Mesenchymal stem cell (in vitro differentiated cells and primary cell): Measurements from ENCODE around the gene POLR3A.

Source experiments
- DNase-seq: peaks from one replicate; pipeline ENCODE4 v3.0.0-alpha.2; 2013
- H2AFZ ChIP-seq: one replicate; pipeline ENCODE4 v1.6.1; 2013; ENCODE audit warnings: low read depth, mild to moderate bottlenecking, control low read depth, inconsistent platforms, low read length, moderate library complexity
- H2AK5ac ChIP-seq: 2 replicates; pipeline ENCODE4 v1.6.1; 2013; ENCODE audit warnings: low read length, moderate library complexity, mild to moderate bottlenecking, inconsistent platforms; ENCODE audit not compliant: severe bottlenecking
- H2BK120ac ChIP-seq: one replicate; pipeline ENCODE4 v1.6.1; 2013; ENCODE audit warnings: low read depth, mild to moderate bottlenecking, inconsistent platforms, low read length, moderate library complexity
- H2BK12ac ChIP-seq, 2 experiments: one replicate each; pipeline ENCODE4 v1.6.1; 2013; ENCODE audit warnings: inconsistent platforms in 2 of 2, low read length in 2 of 2, mild to moderate bottlenecking in 2 of 2, moderate library complexity in 2 of 2, control low read depth in 1 of 2
- H2BK15ac ChIP-seq: one replicate; pipeline ENCODE4 v1.6.1; 2013; ENCODE audit warnings: mild to moderate bottlenecking, low read depth, inconsistent platforms; ENCODE audit not compliant: poor library complexity, severe bottlenecking
- H2BK5ac ChIP-seq: 2 replicates; pipeline ENCODE4 v1.6.1; 2013; ENCODE audit warnings: low read depth, mild to moderate bottlenecking, low read length, control low read depth, inconsistent platforms; ENCODE audit not compliant: poor library complexity, severe bottlenecking
- H3K14ac ChIP-seq, 2 experiments: one replicate each; pipeline ENCODE4 v1.6.1; 2013; ENCODE audit warnings: inconsistent platforms in 2 of 2, low read length in 2 of 2, control low read depth in 1 of 2, mild to moderate bottlenecking in 1 of 2, moderate library complexity in 1 of 2
- H3K18ac ChIP-seq, 2 experiments: one replicate each; pipeline ENCODE4 v1.6.1; 2013; ENCODE audit warnings: inconsistent platforms in 2 of 2, low read length in 2 of 2, control low read depth in 1 of 2, low read depth in 1 of 2, mild to moderate bottlenecking in 1 of 2
- H3K23ac ChIP-seq, 2 experiments: one replicate each; pipeline ENCODE4 v1.6.1; 2013; ENCODE audit warnings: inconsistent platforms in 2 of 2, low read length in 2 of 2, mild to moderate bottlenecking in 2 of 2, moderate library complexity in 2 of 2, control low read depth in 1 of 2
- H3K27ac ChIP-seq: 2 replicates; pipeline ENCODE4 v1.5.1; 2013; ENCODE audit warnings: mild to moderate bottlenecking, moderate library complexity, low read length, control low read depth, inconsistent platforms; ENCODE audit not compliant: poor library complexity, severe bottlenecking
- H3K27me3 ChIP-seq, 2 experiments: 2 replicates each; pipeline versions ENCODE4 v1.6.1 to v1.7.0; 2013; ENCODE audit warnings: low read length in 2 of 2, mild to moderate bottlenecking in 2 of 2, moderate library complexity in 2 of 2, control low read depth in 1 of 2, inconsistent platforms in 1 of 2; ENCODE audit not compliant: control insufficient read depth in 1 of 2, insufficient read depth in 1 of 2
- H3K36me3 ChIP-seq, 2 experiments: 2 replicates each; pipeline versions ENCODE4 v1.6.1 to v1.7.0; 2013; ENCODE audit warnings: low read length in 2 of 2, control low read depth in 1 of 2, inconsistent platforms in 1 of 2, low read depth in 1 of 2, mild to moderate bottlenecking in 1 of 2; ENCODE audit not compliant: insufficient read depth in 2 of 2, control insufficient read depth in 1 of 2
- H3K4ac ChIP-seq, 2 experiments: one replicate each; pipeline ENCODE4 v1.6.1; 2013; ENCODE audit warnings: inconsistent platforms in 2 of 2, low read length in 2 of 2, mild to moderate bottlenecking in 2 of 2, moderate library complexity in 2 of 2, control low read depth in 1 of 2, low read depth in 1 of 2
- H3K4me1 ChIP-seq: 2 replicates; pipeline ENCODE4 v1.6.1; 2013; ENCODE audit warnings: low read depth, low read length, control low read depth; ENCODE audit not compliant: control insufficient read depth, insufficient read depth
- H3K4me2 ChIP-seq: 2 replicates; pipeline ENCODE4 v1.6.1; 2013; ENCODE audit warnings: low read length, mild to moderate bottlenecking, inconsistent platforms; ENCODE audit not compliant: poor library complexity, severe bottlenecking
- H3K4me3 ChIP-seq, 2 experiments: 2 replicates each; pipeline versions ENCODE4 v1.5.1 to v1.7.0; 2013; ENCODE audit warnings: low read length in 2 of 2, mild to moderate bottlenecking in 2 of 2, control low read depth in 1 of 2, low read depth in 1 of 2; ENCODE audit not compliant: insufficient read depth in 1 of 2
- H3K79me1 ChIP-seq: replicated peaks from 2 replicates; pipeline ENCODE4 v1.6.1; 2013; ENCODE audit warnings: mild to moderate bottlenecking, control low read depth, low read length, inconsistent platforms; ENCODE audit not compliant: poor library complexity, severe bottlenecking
- H3K9ac ChIP-seq: 2 replicates; pipeline ENCODE4 v1.7.0; 2013; ENCODE audit warnings: mild to moderate bottlenecking, low read length, moderate library complexity
- H3K9me3 ChIP-seq: 2 replicates; pipeline ENCODE4 v1.7.0; 2013; ENCODE audit warnings: mild to moderate bottlenecking, low read length; ENCODE audit not compliant: control insufficient read depth
- H4K8ac ChIP-seq: one replicate; pipeline ENCODE4 v1.6.1; 2013; ENCODE audit warnings: inconsistent platforms, mild to moderate bottlenecking, low read length, moderate library complexity
- H4K91ac ChIP-seq: one replicate; pipeline ENCODE4 v1.6.1; 2013; ENCODE audit warnings: mild to moderate bottlenecking, low read length, inconsistent platforms
- WGBS: methylation state at CpG from one replicate; pipeline ENCODE4 v1.1.7; 2013; ENCODE audit warnings: mixed read lengths; 5-methylcytosine and 5-hydroxymethylcytosine counted together

POLR3A gene

DNA sequence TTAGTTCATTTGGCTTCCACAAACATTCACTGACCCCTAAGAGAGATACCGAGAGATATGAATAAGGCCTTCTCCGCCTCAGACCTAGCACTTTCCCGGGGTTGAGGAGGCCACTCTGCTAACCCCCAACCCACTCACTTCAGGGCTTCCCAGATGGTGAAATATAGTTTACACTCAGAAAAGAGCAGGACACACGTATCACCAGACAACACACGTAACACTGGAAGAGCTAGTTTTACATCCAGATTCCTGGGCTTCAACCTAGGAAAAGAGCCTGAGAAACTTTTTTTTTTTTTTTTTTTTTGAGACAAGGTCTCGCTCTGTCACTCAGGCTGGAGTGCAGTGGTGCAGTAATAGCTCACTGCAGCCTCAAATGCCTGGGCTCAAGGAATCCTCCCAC is 87.5 kb downstream of the POLR3A start:
- H3K27me3 ChIP-seq: no peaks in the 10 kb centered on the region
- H3K14ac ChIP-seq: no peak overlapping the region
- no peaks in the 10 kb centered on the region for H3K9me3 ChIP-seq
- no peak overlapping the region for H2BK120ac ChIP-seq
- H3K4me3 ChIP-seq: no peak overlapping the region
- H3K4me1 ChIP-seq: peaks cover 23% of the 10 kb centered on the region
- peak overlapping the region; percentile 40 for H2AK5ac ChIP-seq
- no peak overlapping the region for H2BK5ac ChIP-seq
- no peak overlapping the region for H2BK15ac ChIP-seq
- no peak overlapping the region for H4K8ac ChIP-seq
- H3K79me1 ChIP-seq: no peaks in the 10 kb centered on the region
- no peak for DNase-seq
- H4K91ac ChIP-seq: no peak overlapping the region
- whole genome bisulfite sequencing: 93% methylated on average over 5 of the region's 6 CpGs
- no peak overlapping the region for H3K4ac ChIP-seq
- H3K4me2 ChIP-seq: no peak overlapping the region
- no peak overlapping the region for H2BK12ac ChIP-seq
- H2AFZ ChIP-seq: no peak overlapping the region
- no peak overlapping the region for H3K9ac ChIP-seq
- no peak overlapping the region for H3K18ac ChIP-seq
- H3K23ac ChIP-seq: no peak overlapping the region
- no peak overlapping the region for H3K27ac ChIP-seq
- no peaks in the 10 kb centered on the region for H3K36me3 ChIP-seq

GRCh38 chr10:77940627-77941026 is 88.7 kb downstream of the POLR3A start:
- H3K14ac ChIP-seq: no peak overlapping the region
- H3K27ac ChIP-seq: no peak overlapping the region
- H2BK120ac ChIP-seq: no peak overlapping the region
- H3K23ac ChIP-seq: no peak overlapping the region
- H3K79me1 ChIP-seq: no peaks in the 10 kb centered on the region
- H4K91ac ChIP-seq: no peak overlapping the region
- WGBS: 93% methylated on average over 2 of the region's 3 CpGs
- H2BK15ac ChIP-seq: no peak overlapping the region
- peak overlapping the region in 1 of 2 experiments; percentile 90 for H2BK12ac ChIP-seq
- no peak overlapping the region for H2BK5ac ChIP-seq
- H3K27me3 ChIP-seq: no peaks in the 10 kb centered on the region
- H4K8ac ChIP-seq: peak overlapping the region; percentile 29
- peaks cover 23% of the 10 kb centered on the region for H3K4me1 ChIP-seq
- H3K9ac ChIP-seq: peak overlapping the region; percentile 40
- H3K18ac ChIP-seq: peak overlapping the region; percentile 23 to 86
- H3K4ac ChIP-seq: peak overlapping the region in 1 of 2 experiments; percentile 56
- H3K9me3 ChIP-seq: no peaks in the 10 kb centered on the region
- DNase-seq: no peak
- peak overlapping the region; percentile 75 for H2AK5ac ChIP-seq
- no peaks in the 10 kb centered on the region for H3K36me3 ChIP-seq
- H2AFZ ChIP-seq: peak overlapping the region; percentile 36
- H3K4me3 ChIP-seq: no peak overlapping the region
- H3K4me2 ChIP-seq: no peak overlapping the region

DNA sequence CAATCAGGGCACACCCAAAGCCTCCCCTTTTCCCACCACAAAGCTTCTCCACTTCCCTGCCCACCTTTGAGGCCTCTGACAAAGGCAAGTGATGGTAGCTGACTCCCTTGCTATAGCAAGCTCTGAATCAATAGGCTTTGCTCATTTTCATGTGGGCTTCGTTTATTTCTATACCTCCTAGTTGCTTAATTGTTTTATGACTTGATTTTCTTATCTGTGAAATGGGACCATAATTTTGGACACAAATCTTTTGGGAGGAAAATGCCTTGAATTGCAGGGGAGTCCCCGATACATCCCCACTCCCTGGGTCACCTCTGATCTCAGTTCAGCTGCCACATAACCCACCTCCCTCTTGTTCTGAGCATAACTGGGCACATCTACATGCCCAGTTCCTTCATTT is 89.1 kb downstream of the POLR3A start:
- Histone ChIP-seq H2BK15ac (peak overlapping the region; percentile 15), H4K8ac (peak overlapping the region; percentile 10), H2AFZ (no peak overlapping the region), H2BK12ac (peak overlapping the region; percentile 29 to 90), H3K23ac (no peak overlapping the region), H3K27me3 (no peaks in the 10 kb centered on the region), H3K14ac (no peak overlapping the region), H3K18ac (peak overlapping the region; percentile 72 to 86), H2BK5ac (no peak overlapping the region), H3K9me3 (no peaks in the 10 kb centered on the region), H4K91ac (peak overlapping the region; percentile 6), H3K4me2 (no peak overlapping the region), H2BK120ac (no peak overlapping the region), H2AK5ac (peak overlapping the region; percentile 75), H3K36me3 (no peaks in the 10 kb centered on the region), H3K9ac (peak overlapping the region; percentile 40), H3K4ac (peak overlapping the region in 1 of 2 experiments; percentile 20), H3K4me3 (no peak overlapping the region), H3K27ac (no peak overlapping the region), H3K79me1 (no peaks in the 10 kb centered on the region), H3K4me1 (peaks cover 25% of the 10 kb centered on the region)
- DNase-seq: no peak
- 98% methylated on average over 2 of the region's 2 CpGs for WGBS

GRCh38 chr10:77939561-77940001 is 89.7 kb downstream of the POLR3A start:
- 21% methylated on average over 3 of the region's 3 CpGs for WGBS

More at GRCh38 chr10:77939561-77940001, 89.7 kb downstream of the POLR3A start:
- H3K4ac ChIP-seq: no peak overlapping the region
- no peak overlapping the region for H3K4me2 ChIP-seq
- peak overlapping the region; percentile 74 to 76 for H3K18ac ChIP-seq
- no peak overlapping the region for H3K4me3 ChIP-seq
- no peaks in the 10 kb centered on the region for H3K27me3 ChIP-seq
- H2AK5ac ChIP-seq: peak overlapping the region; percentile 57
- no peaks in the 10 kb centered on the region for H3K79me1 ChIP-seq
- H2BK5ac ChIP-seq: no peak overlapping the region
- DNase-seq: peak; percentile 86
- no peak overlapping the region for H3K23ac ChIP-seq
- H2BK15ac ChIP-seq: no peak overlapping the region
- peak overlapping the region; percentile 57 for H3K9ac ChIP-seq
- peak overlapping the region; percentile 66 for H2BK120ac ChIP-seq
- no peak overlapping the region for H3K14ac ChIP-seq
- no peaks in the 10 kb centered on the region for H3K36me3 ChIP-seq
- peak overlapping the region; percentile 32 for H3K27ac ChIP-seq
- peak overlapping the region; percentile 43 for H4K91ac ChIP-seq
- no peaks in the 10 kb centered on the region for H3K9me3 ChIP-seq
- H2AFZ ChIP-seq: no peak overlapping the region
- H2BK12ac ChIP-seq: peak overlapping the region in 1 of 2 experiments; percentile 58
- H3K4me1 ChIP-seq: peaks cover 25% of the 10 kb centered on the region
- H4K8ac ChIP-seq: peak overlapping the region; percentile 33
